ENCODE data around the gene PLA2G1B. TPM values are rescaled to one million over a fixed set of nuclear protein-coding genes. Genes with fewer than 3 reads are reported as not detected.

PLA2G1B gene
- total RNA-seq, 1 donor from 2014 or later, result not detected

DNA sequence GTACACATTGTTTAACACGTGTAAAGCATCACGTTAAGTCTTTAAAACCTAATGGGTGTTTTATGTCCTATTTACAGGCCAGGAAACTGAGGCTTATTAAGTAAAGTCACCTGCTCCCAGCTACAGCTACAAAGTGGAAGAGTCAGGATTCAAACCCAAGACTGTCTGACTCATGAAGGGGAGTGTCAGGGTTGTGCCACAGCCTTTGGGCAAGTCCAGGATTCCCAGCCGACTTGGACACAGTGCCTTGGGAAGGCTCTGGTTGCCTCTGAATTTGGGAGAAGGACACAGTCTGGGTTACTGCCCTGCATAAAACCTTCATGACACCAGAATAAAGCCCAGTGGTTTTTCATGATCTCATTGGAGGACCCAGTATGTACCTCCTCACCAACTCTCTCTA, 43.2 kb downstream of the PLA2G1B start:
- no peak for ATAC-seq
- intact Hi-C loops (cut with DNase I), result no loop called here
- DNase-seq (ENCODE audit: low spot score), result no peak

DNA sequence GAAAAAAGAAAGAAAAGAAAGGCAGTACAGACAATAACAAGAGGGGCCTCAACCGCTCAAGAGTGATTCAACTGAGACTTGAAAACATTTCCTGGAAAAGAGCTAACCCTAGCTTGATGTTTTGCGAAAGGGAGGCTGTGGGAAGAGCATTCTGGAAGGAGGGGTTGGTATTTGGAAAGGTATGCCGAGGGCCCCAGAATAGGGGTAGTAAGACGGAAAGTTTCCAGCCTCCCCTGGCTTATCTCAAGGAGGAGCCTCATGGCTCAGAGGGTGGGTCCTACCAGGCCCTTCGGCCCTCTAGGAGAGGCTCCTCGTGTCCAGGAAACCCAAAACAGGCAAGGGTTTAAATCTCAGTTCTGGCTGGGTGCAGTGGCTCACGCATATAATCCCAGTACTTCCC, 44.3 kb downstream of the PLA2G1B start:
- DNase-seq (ENCODE audit: low spot score) (no peak), ATAC-seq (no peak)
- intact Hi-C loops (cut with DNase I), result no loop called here

DNA sequence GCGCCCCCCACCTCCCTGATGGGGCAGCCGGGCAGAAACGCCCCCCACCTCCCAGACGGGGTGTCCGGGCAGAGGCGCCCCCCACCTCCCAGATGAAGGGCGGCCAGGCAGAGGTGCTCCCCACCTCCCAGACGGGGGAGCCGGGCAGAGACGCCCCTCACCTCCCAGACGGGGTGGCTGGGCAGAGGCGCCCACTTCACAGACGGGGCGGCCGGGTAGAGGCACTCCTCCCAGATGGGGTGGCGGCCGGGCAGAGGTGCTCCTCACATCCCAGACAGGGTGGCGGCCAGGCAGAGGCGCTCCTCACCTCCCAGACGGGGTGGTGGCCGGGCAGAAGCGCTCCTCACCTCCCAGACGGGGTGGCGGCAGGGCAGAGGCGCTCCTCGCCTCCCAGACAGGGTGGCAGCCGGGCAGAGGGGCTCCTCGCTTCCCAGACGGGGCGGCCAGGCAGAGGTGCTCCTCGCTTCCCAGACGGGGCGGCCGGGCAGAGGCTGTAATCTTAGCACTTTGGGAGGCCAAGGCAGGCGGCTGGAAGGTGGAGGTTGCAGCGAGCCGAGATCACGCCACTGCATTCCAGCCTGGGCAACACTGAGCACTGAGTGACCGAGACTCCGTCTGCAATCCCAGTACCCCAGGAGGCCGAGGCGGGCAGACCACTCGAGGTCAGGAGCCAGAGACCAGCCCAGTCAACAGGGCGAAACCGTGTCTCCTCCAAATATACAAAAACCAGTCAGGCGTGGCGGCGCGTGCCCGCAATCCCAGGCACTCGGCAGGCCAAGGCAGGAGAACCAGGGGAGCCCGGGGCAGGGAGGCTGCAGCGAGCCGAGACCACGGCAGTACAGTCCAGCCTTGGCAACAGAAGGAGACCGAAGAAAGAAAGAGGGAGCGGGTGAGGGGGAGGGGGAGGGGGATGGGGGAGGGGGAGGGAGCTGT, 49.2 kb downstream of the PLA2G1B start:
- no peak for ATAC-seq
- intact Hi-C loops (cut with DNase I), result no loop called here
- DNase-seq (ENCODE audit: low spot score), result no peak

DNA sequence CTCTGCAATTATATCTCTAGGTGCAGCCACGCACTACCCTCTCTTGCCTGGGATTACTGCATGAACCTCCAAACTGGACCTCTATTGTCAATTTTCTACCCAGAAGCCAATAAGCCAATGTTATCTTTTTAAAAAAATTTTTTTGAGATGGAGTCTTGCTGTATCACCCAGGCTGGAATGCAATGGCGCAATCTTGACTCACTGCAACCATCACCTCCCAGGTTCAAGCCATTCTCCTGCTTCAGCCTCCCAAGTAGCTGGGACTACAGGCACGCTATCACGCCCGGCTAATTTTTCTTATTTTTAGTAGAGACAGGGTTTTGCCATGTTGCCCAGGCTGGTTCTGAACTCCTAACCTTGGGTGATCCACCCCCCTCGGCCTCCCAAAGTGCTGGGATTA, 50.8 kb downstream of the PLA2G1B start:
- intact Hi-C loops (cut with DNase I), result no loop called here
- no peak for ATAC-seq
- no peak for DNase-seq (ENCODE audit: low spot score)

Other genes with a start within 250 kb of the PLA2G1B start
- 52.2 TPM for gene RAB35, start 211.0 kb downstream of the PLA2G1B start, total RNA-seq
- gene GCN1, start 133.1 kb downstream of the PLA2G1B start, total RNA-seq, result 82.6 TPM
- 760 TPM for gene RPLP0, start 126.7 kb downstream of the PLA2G1B start, total RNA-seq
- gene PXN, start 62.0 kb downstream of the PLA2G1B start, total RNA-seq, result 183 TPM
- gene RNU4-2, start 35.9 kb downstream of the PLA2G1B start, total RNA-seq, result 15,390 TPM
- gene RNU4-1, start 34.5 kb downstream of the PLA2G1B start, total RNA-seq, result 1,748 TPM
- 0.76 TPM for gene SIRT4, start 25.5 kb downstream of the PLA2G1B start, total RNA-seq
- gene MSI1, start 41.4 kb upstream of the PLA2G1B start, total RNA-seq, result 2.2 TPM
- gene COX6A1, start 110.3 kb upstream of the PLA2G1B start, total RNA-seq, result 165 TPM
- 12.9 TPM for gene TRIAP1, start 118.6 kb upstream of the PLA2G1B start, total RNA-seq
- gene GATC, start 118.7 kb upstream of the PLA2G1B start, total RNA-seq, result 26.6 TPM
- 99.2 TPM for gene SRSF9, start 142.0 kb upstream of the PLA2G1B start, total RNA-seq
- 431 TPM for gene DYNLL1, start 168.3 kb upstream of the PLA2G1B start, total RNA-seq
- 26.4 TPM for gene COQ5, start 201.4 kb upstream of the PLA2G1B start, total RNA-seq
- gene RNF10, start 206.6 kb upstream of the PLA2G1B start, total RNA-seq, result 331 TPM